Effector CD4-positive, alpha-beta T cell (primary cell): ENCODE measurements around the gene VWA8.

ENCODE experiments used
- DNase-seq: peaks from one replicate; pipeline ENCODE4 v3.0.0-alpha.2; 2020
- total RNA-seq: gene quantifications from one replicate; lab custom pipeline; 2026; lab: John Stamatoyannopoulos, UW

VWA8 gene
- total RNA-seq, result 69.2 reads per million, percentile 75 among the genes with 10 or more reads in this experiment

GRCh38 chr13:41960637-41961465, at the start of gene VWA8:
Gene VWA8, minus strand, starts transcription at chr13:41961109. Its CDS starts 94 bp downstream, at chr13:41961015.
- peak; percentile 68 for DNase-seq

- no peak for DNase-seq
Observed at GRCh38 chr13:42009057-42009456, 48.1 kb upstream of the VWA8 start.

DNA sequence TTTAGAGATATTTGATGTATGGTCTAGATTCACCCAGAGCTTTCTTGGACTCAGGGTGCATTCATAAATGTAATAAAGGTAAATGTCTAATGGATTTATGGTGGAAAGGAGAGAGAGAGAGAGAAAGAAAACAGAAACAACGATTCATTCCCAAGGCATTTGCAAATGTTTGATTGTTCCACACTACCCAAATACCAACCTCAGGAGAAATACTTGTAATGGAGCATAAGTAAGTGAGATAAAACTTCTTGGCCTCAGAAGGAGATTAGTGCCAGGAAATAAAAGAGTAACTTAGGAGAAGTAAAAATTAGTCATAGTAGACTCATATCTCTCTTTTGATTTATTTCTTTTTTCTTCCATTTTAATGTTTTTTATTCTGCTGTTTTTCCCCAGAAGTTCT, 46.9 kb upstream of the VWA8 start:
- no peak for DNase-seq

DNA sequence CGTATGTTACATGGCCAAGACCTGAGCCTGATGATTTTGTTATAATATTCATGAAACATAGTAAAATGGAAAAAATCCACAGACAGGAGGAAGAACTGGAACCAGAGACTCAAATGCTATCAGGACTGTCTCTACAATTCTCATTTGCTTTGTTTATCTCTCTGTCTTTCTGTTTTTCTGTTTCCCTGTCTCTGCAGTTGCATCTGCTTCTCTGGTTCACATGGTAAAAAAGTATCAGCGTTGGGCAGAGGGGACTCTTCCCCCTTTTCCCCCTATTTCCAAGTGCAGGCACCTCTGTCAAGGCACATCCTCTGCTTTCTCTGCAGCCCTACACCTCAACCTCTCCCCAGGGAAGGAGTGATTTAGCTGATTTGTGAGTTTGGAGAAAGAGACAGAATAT, 41.2 kb upstream of the VWA8 start:
- DNase-seq, result no peak

- DNase-seq, result no peak
Observed at GRCh38 chr13:42001580-42001979, 40.7 kb upstream of the VWA8 start.

DNA sequence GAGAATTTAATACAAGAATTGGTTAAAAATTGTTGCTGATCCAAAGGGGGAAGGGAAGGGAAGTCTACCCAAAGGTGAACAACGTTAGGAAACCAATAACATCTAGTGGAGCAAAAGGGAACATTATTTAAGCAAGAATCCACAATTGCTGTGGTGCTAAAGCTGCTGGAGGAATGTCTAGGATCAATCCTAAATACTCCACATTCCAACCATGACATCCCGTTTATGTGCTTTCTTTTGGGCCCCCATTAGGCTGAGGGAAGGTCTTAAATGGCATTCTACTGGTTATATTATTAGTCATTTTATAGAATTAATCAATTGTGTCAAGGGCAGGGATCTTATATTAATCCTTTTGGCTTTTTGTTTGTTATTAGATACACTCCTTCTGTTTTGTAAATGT, 39.9 kb upstream of the VWA8 start:
- no peak for DNase-seq

DNA sequence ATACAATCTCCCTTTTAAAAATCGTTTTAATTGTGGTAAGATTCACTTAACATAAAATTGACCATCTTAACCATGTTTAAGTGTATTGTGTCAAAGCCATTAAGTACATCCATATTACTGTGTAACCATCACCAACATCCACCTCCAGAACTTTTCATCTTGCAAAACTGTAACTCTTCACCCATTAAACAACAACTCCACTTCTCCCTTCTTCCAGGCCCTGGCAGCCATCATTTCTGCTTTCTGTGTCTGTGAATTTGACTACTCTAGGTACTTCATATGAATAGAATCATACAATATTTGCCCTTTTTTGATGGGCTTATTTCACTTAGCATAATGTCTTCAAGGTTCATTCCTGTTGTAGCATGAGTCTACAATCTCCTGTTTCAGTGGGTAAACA, 36.5 kb upstream of the VWA8 start:
- no peak for DNase-seq

DNA sequence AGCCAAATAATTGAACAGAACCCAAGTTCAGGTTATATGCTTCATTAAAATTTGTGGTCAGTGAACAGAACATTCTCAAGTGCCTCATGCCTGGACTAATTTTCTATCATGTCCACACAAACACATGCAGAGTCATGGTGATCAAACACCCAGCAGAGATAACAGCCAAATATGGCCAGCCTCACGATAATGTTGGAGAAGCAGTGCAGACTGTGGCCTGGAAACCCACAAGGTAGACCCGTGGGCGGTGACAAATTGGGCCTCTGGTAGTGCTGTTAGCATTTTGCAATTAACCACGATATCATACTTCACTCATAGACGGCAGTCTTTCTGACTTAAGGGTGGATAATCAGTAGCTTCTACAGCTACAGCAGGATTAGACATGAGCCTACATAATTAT, 35.0 kb upstream of the VWA8 start:
- DNase-seq, result no peak

- DNase-seq, result no peak
Observed at GRCh38 chr13:41995336-41995735, 34.4 kb upstream of the VWA8 start.

DNA sequence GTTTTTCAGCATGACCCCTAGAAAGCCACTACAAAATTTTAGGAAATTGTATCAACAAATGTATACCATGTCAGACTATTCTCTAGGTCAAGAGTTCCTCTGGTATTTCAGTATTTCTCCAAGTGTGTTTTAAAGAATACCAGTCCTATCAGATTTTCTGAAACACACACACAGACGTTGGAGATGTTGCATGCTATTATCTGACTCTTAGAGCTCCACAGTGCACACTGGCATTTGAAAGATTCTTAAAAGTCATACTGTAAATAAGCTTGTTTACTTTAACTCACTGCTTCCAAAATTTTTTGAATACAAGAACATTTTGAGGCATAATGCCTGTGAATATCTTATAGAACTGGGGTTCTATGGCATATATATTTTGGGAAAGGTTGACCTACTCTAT, 33.8 kb upstream of the VWA8 start:
- DNase-seq, result no peak

GRCh38 chr13:41991936-41992335, 31.0 kb upstream of the VWA8 start:
- DNase-seq, result no peak

- DNase-seq, result no peak
Observed at GRCh38 chr13:41988244-41988643, 27.3 kb upstream of the VWA8 start.

GRCh38 chr13:41985788-41986508, 25.0 kb upstream of the VWA8 start:
- DNase-seq, result no peak

DNA sequence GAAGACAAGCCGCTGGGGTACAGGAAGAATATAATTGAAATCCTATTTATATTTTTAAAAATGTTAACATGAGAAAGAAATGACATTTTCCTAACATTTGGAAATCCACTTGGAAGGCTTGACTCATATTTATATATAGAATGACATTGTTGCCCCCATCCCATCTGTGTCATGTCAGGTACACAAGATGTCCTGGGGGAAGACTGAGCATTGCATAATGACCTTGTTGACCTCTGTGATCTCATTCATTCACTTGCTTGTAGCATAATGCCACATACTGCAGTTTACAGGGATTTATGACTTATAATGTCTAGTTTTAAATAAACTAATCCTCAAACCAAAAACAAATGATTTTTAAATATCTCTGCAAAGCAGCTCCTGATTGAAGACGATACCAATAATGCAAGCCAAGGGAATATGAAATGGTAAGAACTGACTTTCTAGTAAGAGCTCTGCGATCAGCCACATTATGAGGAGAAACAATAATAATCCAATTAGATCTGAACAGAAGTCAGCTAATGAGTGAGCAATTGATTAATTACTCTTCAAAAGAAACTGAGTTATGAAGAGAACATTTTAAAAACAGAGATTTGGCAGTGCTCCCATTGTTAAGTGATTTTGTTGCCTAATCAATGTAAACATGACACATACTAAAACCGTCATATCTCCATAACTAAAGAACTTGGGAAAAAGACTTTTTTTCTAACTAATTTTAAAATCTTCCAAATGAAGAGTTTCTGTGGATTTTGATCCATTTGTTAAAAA, 21.2 kb upstream of the VWA8 start:
- no peak for DNase-seq

- DNase-seq, result no peak
Observed at GRCh38 chr13:41978007-41978406, 17.1 kb upstream of the VWA8 start.

DNA sequence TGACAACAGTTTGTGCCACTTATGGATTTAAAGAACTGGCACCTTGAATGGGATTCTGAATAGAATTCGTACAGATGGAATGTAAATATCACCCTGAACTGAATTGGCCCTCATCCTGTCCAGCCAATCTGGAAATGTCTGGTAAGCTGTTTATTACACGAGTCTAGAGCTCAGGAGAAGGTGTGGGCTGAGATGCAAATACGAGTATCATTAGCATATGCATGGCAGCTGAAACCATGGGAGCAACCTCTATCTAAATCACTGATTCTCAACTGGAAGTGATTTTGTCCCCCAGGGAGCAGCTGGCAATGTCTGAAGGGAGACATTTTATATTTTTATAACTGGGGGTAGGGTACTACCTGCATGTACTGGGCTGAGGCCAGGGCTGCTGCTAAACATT, 15.6 kb upstream of the VWA8 start:
- no peak for DNase-seq

- DNase-seq, result no peak
Observed at GRCh38 chr13:41974262-41974900, 13.5 kb upstream of the VWA8 start.

DNA sequence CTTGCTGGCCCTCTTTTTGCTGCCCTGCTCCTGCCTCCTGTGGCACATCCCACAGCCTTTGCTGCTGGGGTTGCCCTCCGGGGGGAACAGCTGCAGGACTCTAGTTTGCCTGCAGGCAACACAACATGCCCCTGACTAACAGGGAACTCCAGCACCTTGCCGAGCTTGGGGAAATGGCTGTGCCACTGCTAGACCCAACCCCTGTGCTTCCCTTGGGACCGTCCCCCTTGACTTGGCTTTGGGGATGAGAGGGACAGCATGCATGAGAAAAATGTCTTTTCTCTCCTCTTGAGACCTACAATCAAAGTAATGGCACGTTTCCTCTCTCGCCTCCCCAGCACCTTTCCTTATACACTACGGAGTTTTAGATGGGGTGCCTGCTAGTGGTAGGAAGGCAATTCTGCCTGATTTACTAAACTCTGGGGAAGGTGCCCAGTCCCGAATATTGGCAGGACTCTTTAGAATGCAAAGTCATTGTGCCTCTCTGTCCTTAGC, 12.4 kb upstream of the VWA8 start:
- no peak for DNase-seq

- DNase-seq, result no peak
Observed at GRCh38 chr13:41971848-41972247, 10.9 kb upstream of the VWA8 start.

DNA sequence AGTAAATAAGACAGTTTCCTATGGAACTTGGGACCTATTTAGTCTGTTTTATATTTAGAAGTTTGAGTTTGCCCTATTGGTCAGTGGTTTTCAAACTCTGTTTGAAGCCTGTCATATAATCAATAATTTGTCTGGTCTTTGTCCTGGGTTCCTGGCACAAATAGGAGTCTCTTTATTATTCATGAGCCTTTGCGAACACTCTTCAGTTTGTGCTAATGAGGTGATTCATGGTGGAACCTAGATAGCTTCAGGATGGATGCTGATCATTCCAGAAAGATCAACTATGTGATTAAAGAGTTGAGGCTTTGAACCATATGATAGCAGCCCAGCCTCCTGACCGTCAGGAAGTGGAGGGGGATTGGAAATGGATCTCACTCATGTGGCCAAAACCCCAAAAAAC, 10.0 kb upstream of the VWA8 start:
- no peak for DNase-seq

- no peak for DNase-seq
Observed at GRCh38 chr13:41970022-41970421, 9.1 kb upstream of the VWA8 start.

DNA sequence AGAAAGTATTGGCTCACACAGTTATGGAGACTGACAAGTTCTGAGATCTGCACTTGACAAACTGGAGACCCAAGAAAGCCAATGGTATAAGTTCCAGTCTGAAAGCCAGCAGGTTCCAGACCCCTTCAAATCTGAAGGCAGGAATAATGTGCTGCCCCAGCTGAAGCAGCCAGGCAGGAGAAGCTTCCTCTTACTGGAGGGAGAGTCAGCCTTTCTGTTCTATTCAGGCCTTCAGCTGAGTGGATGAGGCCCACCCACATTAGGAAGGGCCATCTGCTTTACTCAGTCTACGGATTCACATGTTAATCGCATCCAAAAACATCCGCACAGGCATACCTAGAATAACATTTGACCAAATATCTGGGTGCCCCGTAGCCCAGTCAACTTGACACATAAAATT, 8.2 kb upstream of the VWA8 start:
- DNase-seq, result no peak

GRCh38 chr13:41966671-41967070, 5.8 kb upstream of the VWA8 start:
- no peak for DNase-seq
